GM18519 (cell line): Measurements from ENCODE around the gene PID1.
"Not testable (repeated sequence)": the region's sequence is repeated elsewhere in the genome, so short reads cannot be mapped to it uniquely, and the experiment has no call there.

ENCODE experiments used
- ATAC-seq: cut with Tn5 transposase; IDR thresholded peaks from one replicate; pipeline ENCODE4 v1.9.1; 2021; ENCODE audit warnings: mild to moderate bottlenecking, moderate library complexity; ENCODE audit not compliant: unreplicated experiment, low FRiP score

Gene PID1

DNA sequence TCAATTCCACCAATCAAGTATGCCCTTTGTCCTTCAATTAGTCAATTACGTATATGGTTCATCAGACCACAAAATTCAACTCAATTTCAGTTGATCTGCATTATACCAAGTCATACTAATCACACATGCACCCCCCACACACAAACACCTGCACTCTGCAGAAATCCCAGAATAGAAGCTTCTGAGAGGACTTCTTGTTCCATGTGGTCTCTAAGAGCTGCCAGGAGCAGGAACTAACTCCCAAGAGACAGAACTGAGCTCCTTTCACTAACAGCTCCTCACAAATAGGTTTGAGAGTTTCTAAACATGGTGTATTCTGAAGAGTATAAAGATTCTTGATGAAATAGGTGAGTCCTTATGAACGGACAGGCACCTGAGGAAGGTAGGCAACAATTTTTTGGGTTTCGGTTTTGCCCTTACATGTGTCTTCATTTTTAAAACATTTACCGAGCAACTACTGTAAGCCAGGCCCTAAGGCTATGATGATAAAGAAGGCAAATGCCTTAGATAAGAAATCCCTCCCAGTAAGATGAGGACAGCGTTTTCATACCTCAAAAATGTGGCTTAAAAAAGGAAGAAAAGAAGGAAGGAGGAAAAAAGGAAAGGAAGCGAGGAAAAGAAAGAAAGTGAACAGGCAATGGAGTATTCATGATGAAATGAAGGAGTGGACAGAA is 183.1 kb downstream of the PID1 start:
- no peak for ATAC-seq

- ATAC-seq, result no peak
Observed at GRCh38 chr2:229087267-229087666, 183.8 kb downstream of the PID1 start.

DNA sequence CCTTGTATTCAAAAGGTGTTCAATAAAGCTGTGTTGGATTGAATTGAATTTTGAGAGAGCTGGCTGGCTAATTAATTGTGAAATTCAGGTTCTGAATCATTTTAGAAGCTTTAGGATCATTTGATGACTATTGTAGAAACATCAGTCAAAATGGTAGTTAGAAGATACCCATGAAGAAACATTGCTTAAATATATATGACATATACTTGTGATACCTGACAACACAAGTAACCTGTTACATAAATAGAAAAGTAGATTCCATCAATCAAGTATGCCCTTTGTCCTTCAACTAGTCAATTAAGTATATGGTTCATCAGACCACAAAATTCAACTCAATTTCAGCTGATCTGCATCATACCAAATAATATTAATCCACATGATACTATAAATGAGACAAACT is 185.6 kb downstream of the PID1 start:
- no peak for ATAC-seq

GRCh38 chr2:229084447-229084846 is 186.6 kb downstream of the PID1 start:
- no peak for ATAC-seq

GRCh38 chr2:229083606-229084340 is 187.3 kb downstream of the PID1 start:
- ATAC-seq, result no peak

- no peak for ATAC-seq
Observed at GRCh38 chr2:229081411-229081810, 189.7 kb downstream of the PID1 start.

- ATAC-seq, result no peak
Observed at GRCh38 chr2:229080172-229080571, 190.9 kb downstream of the PID1 start.

- not testable (repeated sequence) for ATAC-seq
Observed at GRCh38 chr2:229076886-229077285, 194.2 kb downstream of the PID1 start.

DNA sequence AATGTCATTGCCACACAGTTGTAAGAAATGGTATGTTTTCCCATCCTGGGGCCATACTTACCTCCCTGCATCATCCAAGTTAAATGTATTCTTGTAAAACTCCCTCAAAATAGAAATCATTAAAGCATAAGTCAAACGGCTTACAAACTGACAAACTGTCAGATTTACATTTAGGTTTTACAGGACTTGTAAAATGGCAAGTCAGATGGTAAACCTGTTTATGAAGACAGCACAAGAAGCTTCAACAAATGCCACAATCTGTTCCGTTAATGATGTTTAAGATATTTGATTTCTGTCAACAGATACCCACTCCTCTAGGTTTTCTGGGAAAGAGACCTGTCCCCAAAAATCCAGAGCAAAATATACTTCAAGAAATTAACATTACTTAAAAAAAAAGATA is 197.2 kb downstream of the PID1 start:
- no peak for ATAC-seq

- no peak for ATAC-seq
Observed at GRCh38 chr2:229071292-229071976, 199.7 kb downstream of the PID1 start.

- ATAC-seq, result no peak
Observed at GRCh38 chr2:229066121-229066715, 204.9 kb downstream of the PID1 start.

DNA sequence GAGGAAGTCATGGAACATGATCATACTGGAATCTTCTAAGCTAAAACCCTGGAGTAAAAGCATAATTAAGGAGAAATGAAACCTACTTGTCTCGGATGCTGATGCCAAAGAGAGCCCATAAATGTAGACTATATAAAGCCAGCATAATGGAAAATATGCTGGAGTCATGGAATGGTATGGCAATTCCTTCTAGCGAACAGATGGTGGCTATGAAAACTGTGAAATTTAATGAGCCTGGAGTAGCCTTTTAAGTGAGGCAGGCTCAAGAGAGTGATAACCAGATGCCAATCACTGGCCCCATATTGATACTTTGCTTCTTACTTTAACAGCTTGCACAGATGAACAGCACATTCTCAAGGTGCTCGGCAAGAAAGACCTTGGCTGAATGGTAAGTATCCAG is 206.3 kb downstream of the PID1 start:
- ATAC-seq, result no peak

GRCh38 chr2:229060147-229060546 is 210.9 kb downstream of the PID1 start:
- no peak for ATAC-seq

DNA sequence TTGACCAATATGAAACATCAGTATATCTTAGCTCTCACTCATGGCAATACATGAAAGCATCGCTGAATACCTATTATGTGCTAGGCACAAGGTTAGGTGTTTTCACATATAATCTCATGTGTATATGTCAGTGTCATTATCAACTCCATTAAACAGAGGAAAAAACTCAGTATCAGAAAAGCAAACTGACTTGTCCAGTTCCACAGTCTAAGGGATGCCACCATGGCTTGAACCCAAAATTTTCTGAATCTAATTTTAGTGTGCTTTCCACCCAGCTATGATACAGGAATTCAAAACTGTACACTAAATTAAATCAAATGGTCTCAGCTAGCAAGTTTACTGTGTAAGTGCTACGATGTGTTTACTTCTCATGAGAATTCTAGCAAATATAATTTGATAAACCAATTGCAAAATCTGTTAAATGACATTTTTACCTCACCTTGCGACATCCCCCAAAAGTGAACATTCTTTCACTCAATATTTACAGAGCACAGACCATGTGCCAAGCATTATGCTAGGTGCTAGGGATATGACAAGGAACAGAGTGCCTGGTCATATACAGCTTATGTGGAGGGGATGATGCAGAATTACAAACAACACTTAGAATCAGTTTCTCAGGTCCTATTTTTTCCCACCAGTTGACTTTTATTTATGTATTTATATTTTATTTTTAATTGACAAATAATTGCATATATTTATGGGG is 211.6 kb downstream of the PID1 start:
- ATAC-seq, result no peak

DNA sequence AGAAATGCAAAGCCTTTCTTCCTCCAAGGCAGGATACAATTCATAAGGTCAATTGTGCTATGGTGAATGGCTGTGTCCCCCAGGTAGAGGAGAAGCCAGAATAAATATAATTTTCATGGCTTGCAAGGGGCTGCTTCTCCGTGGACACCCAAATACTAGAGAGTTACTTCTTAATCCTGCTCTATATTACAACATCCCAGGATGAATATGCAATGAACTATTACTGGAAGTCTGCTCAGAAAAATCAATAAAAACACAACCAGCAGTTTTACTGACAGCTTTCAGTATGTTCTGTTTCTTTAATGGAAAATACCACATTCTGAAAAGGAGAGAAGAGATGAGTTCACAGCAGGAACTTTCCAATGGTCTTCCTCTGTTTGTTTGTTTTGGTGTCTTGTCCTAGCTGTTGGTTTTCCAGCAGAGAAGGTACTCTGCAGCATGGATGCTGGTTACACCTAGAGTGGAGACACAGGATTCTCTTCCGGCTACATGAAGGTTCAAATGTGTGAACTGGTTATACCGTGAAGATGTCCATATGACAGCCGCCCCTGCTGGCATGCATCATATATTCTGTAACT is 213.0 kb downstream of the PID1 start:
- ATAC-seq, result no peak

DNA sequence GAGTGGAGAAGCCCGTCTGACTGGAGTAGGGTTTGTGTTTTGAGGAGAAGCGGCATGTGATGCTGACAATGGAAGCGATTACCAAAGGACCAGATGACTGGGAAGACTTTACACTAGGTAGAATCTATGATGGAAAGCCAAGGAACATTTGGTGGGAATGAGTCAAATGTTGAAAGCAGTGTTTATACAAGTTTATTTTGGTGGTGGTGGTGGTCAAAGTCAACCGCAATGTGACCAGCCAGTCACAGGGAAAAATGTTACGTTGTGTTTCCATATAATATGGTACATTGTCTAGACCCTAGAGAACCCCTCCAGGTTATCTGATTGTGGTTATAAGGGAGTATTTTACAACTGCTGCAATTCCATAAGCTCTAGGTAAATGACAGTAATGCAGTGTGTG is 216.8 kb downstream of the PID1 start:
- no peak for ATAC-seq

DNA sequence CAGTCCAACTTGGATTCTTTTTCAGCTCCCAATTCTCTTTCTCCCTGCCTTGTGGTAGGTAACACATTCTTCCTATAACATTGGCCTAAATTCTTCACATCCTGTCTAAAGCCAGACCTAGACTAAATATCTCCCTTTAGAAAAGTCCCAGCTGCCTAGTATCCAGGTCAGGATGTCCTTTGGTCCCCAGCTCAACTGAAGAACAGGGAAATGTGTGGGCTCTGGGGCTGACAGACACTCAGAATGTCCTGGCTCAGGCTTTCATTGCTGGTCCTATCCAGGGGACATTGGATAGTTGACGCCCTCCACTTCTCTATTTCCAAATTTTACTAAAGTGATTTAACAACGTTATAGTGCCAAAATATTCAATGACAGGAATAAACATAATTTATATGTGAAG is 219.3 kb downstream of the PID1 start:
- no peak for ATAC-seq

GRCh38 chr2:229050133-229050532 is 221.0 kb downstream of the PID1 start:
- no peak for ATAC-seq

DNA sequence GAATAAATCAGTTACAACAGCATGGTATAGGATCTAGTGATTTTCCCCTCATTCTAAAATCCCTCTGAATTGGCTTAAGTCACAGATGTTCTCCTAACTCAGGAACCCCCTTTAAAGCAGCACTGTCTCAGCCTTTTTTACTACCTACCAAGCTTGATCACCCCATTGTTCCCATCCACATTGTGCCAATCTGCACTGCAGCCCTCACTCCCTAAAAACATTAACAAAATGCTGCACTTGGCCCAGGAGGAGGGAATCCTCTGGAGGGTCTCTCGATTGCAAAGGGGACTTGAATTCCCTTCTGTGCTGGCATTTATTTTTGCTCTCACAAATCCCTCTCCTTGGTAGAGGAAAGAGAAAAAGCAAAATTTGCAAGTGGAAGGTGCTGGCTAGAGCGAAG is 223.0 kb downstream of the PID1 start:
- ATAC-seq, result no peak

GRCh38 chr2:229045671-229046070 is 225.4 kb downstream of the PID1 start:
- ATAC-seq, result no peak
